HepG2 (cell line): ENCODE data around the gene CLEC16A. TPM values are rescaled to one million over a fixed set of nuclear protein-coding genes. Genes with fewer than 3 reads are reported as not detected.
A peak's percentile ranks its signal among the peaks of the same experiment; 100 is the strongest.

Experiments used
- CHCHD3 ChIP-seq: sonication (generic); formaldehyde crosslinking; IDR thresholded peaks from 2 replicates; pipeline ENCODE4 v1.8.0; 2022; ENCODE audit warnings: mild to moderate bottlenecking, missing genetic modification reagents, moderate library complexity
- CREB1 ChIP-seq, 2 experiments: fragments of 450-650 bp in 1 of 2; IDR thresholded peaks; 2 replicates each; pipeline ENCODE4 v1.6.1; 2016 to 2017; ENCODE audit warnings: control low read depth in 1 of 2, mild to moderate bottlenecking in 1 of 2, missing compliant biosample characterization in 1 of 2, missing genetic modification characterization in 1 of 2
- KDM4B ChIP-seq: sonication (generic); formaldehyde crosslinking; IDR thresholded peaks from 2 replicates; pipeline ENCODE4 v1.4.0; 2020; ENCODE audit warnings: missing genetic modification reagents
- KLF11 ChIP-seq: IDR thresholded peaks from 2 replicates; pipeline ENCODE4 v1.6.1; 2016; ENCODE audit warnings: missing compliant biosample characterization
- MEIS2 ChIP-seq: sonication (generic); formaldehyde crosslinking; IDR thresholded peaks from 2 replicates; pipeline ENCODE4 v1.9.0; 2021; ENCODE audit warnings: mild to moderate bottlenecking, missing genetic modification reagents
- NFKBIZ ChIP-seq: IDR thresholded peaks from 2 replicates; pipeline ENCODE4 v1.6.1; 2018; ENCODE audit warnings: missing genetic modification reagents, missing compliant biosample characterization
- RBFOX2 ChIP-seq: fragments of 200-400 bp; formaldehyde crosslinking; IDR thresholded peaks from 2 replicates; pipeline ENCODE4 v1.6.1; 2017; ENCODE audit warnings: low read depth, mild to moderate bottlenecking, low read length
- SOX6 ChIP-seq, 2 experiments: fragments of 450-650 bp in 1 of 2; sonication (generic) in 1 of 2; formaldehyde crosslinking in 1 of 2; IDR thresholded peaks; 2 replicates each; pipeline versions ENCODE4 v1.4.0 to v1.6.1; 2017 to 2020; ENCODE audit warnings: antibody characterized with exemption in 1 of 2, mild to moderate bottlenecking in 1 of 2, missing genetic modification reagents in 1 of 2
- SP4 ChIP-seq: sonication (generic); formaldehyde crosslinking; IDR thresholded peaks from 2 replicates; pipeline ENCODE4 v1.8.1; 2023; ENCODE audit warnings: mild to moderate bottlenecking, missing genetic modification reagents
- STAG1 ChIP-seq: sonication (generic); formaldehyde crosslinking; IDR thresholded peaks from 2 replicates; pipeline ENCODE4 v1.4.0; 2020; ENCODE audit warnings: missing genetic modification reagents
- ZNF17 ChIP-seq: sonication (generic); formaldehyde crosslinking; IDR thresholded peaks from 2 replicates; pipeline ENCODE4 v1.5.0; 2020; ENCODE audit warnings: mild to moderate bottlenecking, missing genetic modification reagents
- ZNF44 ChIP-seq: sonication (generic); formaldehyde crosslinking; IDR thresholded peaks from 2 replicates; pipeline ENCODE4 v1.5.1; 2020; ENCODE audit warnings: mild to moderate bottlenecking, missing genetic modification reagents
- ZNF446 ChIP-seq: sonication (generic); formaldehyde crosslinking; IDR thresholded peaks from 2 replicates; pipeline ENCODE4 v1.5.0; 2020; ENCODE audit warnings: mild to moderate bottlenecking, missing genetic modification reagents
- ZNF704 ChIP-seq: sonication (generic); formaldehyde crosslinking; IDR thresholded peaks from 2 replicates; pipeline ENCODE4 v1.8.1; 2023; ENCODE audit warnings: mild to moderate bottlenecking, inconsistent platforms, moderate library complexity, missing genetic modification reagents, borderline replicate concordance
- ZNF879 ChIP-seq: sonication (generic); formaldehyde crosslinking; IDR thresholded peaks from 2 replicates; pipeline ENCODE4 v1.8.1; 2023; ENCODE audit warnings: missing genetic modification reagents
- ZUFSP ChIP-seq: sonication (generic); formaldehyde crosslinking; IDR thresholded peaks from 2 replicates; pipeline ENCODE4 v1.9.0; 2021; ENCODE audit warnings: missing genetic modification reagents, mild to moderate bottlenecking, borderline replicate concordance
- polyA plus RNA-seq, 8 experiments: library from polyadenylated mRNA; depleted of rRNA in 3 of 8; stranded (reverse) in 7 of 8; unstranded in 1 of 8; fragments of >200 nt; fragmentation: Illumina TruSeq in 4 of 8; extraction: Trizol in 4 of 8; gene quantifications; 2 replicates each; pipeline versions ENCODE4 v1.2.1 to v1.2.3, GENCODE V29; 2011 to 2016; ENCODE audit warnings: low read depth in 4 of 8, missing spikeins in 1 of 8, mixed read lengths in 1 of 8; ENCODE audit not compliant: insufficient read depth in 1 of 8
- total RNA-seq, 5 experiments: library from RNA; depleted of rRNA; stranded (reverse); fragments of >200 nt; fragmentation: Illumina TruSeq; extraction: Trizol; gene quantifications; 2 replicates each; pipeline ENCODE4 v1.2.3, GENCODE V29; 2016; ENCODE audit warnings: low read depth in 1 of 5
- TF ChIP-seq, protein P1 (sequence below): sonication (generic); formaldehyde crosslinking; IDR thresholded peaks from 2 replicates; pipeline ENCODE4 v1.9.0; 2021; ENCODE audit warnings: missing genetic modification reagents, borderline replicate concordance
- TF ChIP-seq, protein P2 (sequence below): sonication (generic); formaldehyde crosslinking; IDR thresholded peaks from 2 replicates; pipeline ENCODE4 v1.4.0; 2020; ENCODE audit warnings: low read depth, mild to moderate bottlenecking, missing genetic modification reagents
- TF ChIP-seq, protein P3 (sequence below): IDR thresholded peaks from 2 replicates; pipeline ENCODE4 v1.6.1; 2012; ENCODE audit warnings: low read depth, low read length, improper control_type of control experiment
- TF ChIP-seq, protein P4 (sequence below): sonication (generic); formaldehyde crosslinking; IDR thresholded peaks from 2 replicates; pipeline ENCODE4 v1.4.0; 2020; ENCODE audit warnings: mild to moderate bottlenecking, missing genetic modification reagents

Gene CLEC16A
- total and polyA plus RNA-seq, 2 of the 13 experiments (the other 11 are each of a cell fraction or from before 2014, with no cell fraction given), result 8.5 to 10.3 TPM

DNA sequence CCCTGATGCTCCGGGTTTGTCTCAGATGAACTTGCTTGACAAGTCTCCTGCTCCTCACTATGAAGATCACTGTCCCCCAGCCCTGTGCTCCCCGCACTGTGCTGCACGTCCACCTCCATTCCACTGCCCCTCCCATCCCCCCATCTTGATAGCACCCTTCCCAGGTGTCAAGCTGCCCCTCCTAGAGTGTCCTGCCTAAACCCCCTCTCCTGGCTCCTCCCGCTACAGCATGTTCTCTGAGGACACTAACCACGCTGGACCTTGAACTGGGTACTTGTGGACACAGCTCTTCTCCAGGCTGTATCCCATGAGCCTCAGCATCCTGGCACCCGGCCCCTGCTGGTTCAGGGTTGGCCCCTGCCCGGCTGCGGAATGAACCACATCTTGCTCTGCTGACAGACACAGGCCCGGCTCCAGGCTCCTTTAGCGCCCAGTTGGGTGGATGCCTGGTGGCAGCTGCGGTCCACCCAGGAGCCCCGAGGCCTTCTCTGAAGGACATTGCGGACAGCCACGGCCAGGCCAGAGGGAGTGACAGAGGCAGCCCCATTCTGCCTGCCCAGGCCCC, 20.6 kb upstream of the CLEC16A start (continued):
- TF ChIP-seq, protein P1, sequence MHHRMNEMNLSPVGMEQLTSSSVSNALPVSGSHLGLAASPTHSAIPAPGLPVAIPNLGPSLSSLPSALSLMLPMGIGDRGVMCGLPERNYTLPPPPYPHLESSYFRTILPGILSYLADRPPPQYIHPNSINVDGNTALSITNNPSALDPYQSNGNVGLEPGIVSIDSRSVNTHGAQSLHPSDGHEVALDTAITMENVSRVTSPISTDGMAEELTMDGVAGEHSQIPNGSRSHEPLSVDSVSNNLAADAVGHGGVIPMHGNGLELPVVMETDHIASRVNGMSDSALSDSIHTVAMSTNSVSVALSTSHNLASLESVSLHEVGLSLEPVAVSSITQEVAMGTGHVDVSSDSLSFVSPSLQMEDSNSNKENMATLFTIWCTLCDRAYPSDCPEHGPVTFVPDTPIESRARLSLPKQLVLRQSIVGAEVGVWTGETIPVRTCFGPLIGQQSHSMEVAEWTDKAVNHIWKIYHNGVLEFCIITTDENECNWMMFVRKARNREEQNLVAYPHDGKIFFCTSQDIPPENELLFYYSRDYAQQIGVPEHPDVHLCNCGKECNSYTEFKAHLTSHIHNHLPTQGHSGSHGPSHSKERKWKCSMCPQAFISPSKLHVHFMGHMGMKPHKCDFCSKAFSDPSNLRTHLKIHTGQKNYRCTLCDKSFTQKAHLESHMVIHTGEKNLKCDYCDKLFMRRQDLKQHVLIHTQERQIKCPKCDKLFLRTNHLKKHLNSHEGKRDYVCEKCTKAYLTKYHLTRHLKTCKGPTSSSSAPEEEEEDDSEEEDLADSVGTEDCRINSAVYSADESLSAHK (CRISPR knock-in tag), result no peak
- TF ChIP-seq, protein P2, sequence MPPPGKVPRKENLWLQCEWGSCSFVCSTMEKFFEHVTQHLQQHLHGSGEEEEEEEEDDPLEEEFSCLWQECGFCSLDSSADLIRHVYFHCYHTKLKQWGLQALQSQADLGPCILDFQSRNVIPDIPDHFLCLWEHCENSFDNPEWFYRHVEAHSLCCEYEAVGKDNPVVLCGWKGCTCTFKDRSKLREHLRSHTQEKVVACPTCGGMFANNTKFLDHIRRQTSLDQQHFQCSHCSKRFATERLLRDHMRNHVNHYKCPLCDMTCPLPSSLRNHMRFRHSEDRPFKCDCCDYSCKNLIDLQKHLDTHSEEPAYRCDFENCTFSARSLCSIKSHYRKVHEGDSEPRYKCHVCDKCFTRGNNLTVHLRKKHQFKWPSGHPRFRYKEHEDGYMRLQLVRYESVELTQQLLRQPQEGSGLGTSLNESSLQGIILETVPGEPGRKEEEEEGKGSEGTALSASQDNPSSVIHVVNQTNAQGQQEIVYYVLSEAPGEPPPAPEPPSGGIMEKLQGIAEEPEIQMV, result 0 out of 2 replicates have a peak, but pooled peaks have one; percentile 60
- TF ChIP-seq MEIS2 (CRISPR knock-in tag) (no peak), ZNF44 (CRISPR knock-in tag) (no peak), SP4 (CRISPR knock-in tag) (peak; percentile 35; the same call in 1 of the 2 replicates), ZUFSP (CRISPR knock-in tag) (no peak), KDM4B (no peak), KLF11 (CRISPR knock-in tag) (no peak), ZNF879 (CRISPR knock-in tag) (no peak), ZNF704 (CRISPR knock-in tag) (0 out of 2 replicates have a peak, but pooled peaks have one; percentile 23), STAG1 (CRISPR knock-in tag) (no peak), CHCHD3 (no peak), ZNF446 (CRISPR knock-in tag) (no peak), SOX6 (IDR thresholded peaks at IDR 0.05) (no peak), SOX6 (CRISPR knock-in tag; IDR thresholded peaks at IDR 0.05) (peak; percentile 71), CREB1 (IDR thresholded peaks at IDR 0.05) (no peak), CREB1 (CRISPR knock-in tag; IDR thresholded peaks at IDR 0.05) (no peak), RBFOX2 (no peak), NFKBIZ (CRISPR knock-in tag) (0 out of 2 replicates have a peak, but pooled peaks have one; percentile 37), ZNF17 (no peak)
- TF ChIP-seq, protein P3, sequence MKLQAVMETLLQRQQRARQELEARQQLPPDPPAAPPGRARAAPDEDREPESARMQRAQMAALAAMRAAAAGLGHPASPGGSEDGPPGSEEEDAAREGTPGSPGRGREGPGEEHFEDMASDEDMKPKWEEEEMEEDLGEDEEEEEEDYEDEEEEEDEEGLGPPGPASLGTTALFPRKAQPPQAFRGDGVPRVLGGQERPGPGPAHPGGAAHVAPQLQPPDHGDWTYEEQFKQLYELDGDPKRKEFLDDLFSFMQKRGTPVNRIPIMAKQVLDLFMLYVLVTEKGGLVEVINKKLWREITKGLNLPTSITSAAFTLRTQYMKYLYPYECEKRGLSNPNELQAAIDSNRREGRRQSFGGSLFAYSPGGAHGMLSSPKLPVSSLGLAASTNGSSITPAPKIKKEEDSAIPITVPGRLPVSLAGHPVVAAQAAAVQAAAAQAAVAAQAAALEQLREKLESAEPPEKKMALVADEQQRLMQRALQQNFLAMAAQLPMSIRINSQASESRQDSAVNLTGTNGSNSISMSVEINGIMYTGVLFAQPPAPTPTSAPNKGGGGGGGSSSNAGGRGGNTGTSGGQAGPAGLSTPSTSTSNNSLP, result no peak
- TF ChIP-seq, protein P4, sequence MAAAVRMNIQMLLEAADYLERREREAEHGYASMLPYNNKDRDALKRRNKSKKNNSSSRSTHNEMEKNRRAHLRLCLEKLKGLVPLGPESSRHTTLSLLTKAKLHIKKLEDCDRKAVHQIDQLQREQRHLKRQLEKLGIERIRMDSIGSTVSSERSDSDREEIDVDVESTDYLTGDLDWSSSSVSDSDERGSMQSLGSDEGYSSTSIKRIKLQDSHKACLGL (CRISPR knock-in tag), result 0 out of 2 replicates have a peak, but pooled peaks have one; percentile 12
